ENCODE results near the gene S100A4.
A peak's percentile ranks its signal among the peaks of the same experiment; 100 is the strongest.
"Not testable (repeated sequence)": the region's sequence is repeated elsewhere in the genome, so short reads cannot be mapped to it uniquely, and the experiment has no call there.

The S100A4 gene

GRCh38 chr1:153566414-153567371 is 21.1 kb upstream of the S100A4 start:
- peak; percentile 90 for DNase-seq

- DNase-seq, result peak; percentile 71
These were observed 20.1 kb upstream of the S100A4 start, which contains the start of gene S100A2 for GRCh38 chr1:153565529-153566374. Gene S100A2 (minus strand): TSS chr1:153565844. CDS start chr1:153563877, 1,967 bp downstream.

GRCh38 chr1:153563991-153564390 is 18.4 kb upstream of the S100A4 start:
- DNase-seq, result no peak

GRCh38 chr1:153563483-153563901 is 17.9 kb upstream of the S100A4 start:
- DNase-seq, result no peak

GRCh38 chr1:153562021-153562420 is 16.4 kb upstream of the S100A4 start:
- not testable (repeated sequence) for DNase-seq

- DNase-seq, result no peak
These were observed 15.9 kb upstream of the S100A4 start for GRCh38 chr1:153561466-153561985.

- no peak for DNase-seq
These were observed 15.3 kb upstream of the S100A4 start for GRCh38 chr1:153560771-153561465.

GRCh38 chr1:153560241-153560640 is 14.6 kb upstream of the S100A4 start:
- DNase-seq, result no peak

GRCh38 chr1:153557877-153558276 is 12.3 kb upstream of the S100A4 start:
- no peak for DNase-seq

GRCh38 chr1:153556348-153556747 is 10.7 kb upstream of the S100A4 start:
- no peak for DNase-seq

- DNase-seq, result no peak
These were observed 8.4 kb upstream of the S100A4 start for GRCh38 chr1:153553830-153554541.

GRCh38 chr1:153553096-153553495 is 7.5 kb upstream of the S100A4 start:
- DNase-seq, result no peak

GRCh38 chr1:153552335-153552734 is 6.7 kb upstream of the S100A4 start:
- no peak for DNase-seq

- no peak for DNase-seq
These were observed 5.4 kb upstream of the S100A4 start for GRCh38 chr1:153550827-153551500.

GRCh38 chr1:153550398-153550758 is 4.8 kb upstream of the S100A4 start:
- DNase-seq, result no peak

- no peak for DNase-seq
These were observed 4.3 kb upstream of the S100A4 start for GRCh38 chr1:153549741-153550397.

- no peak for DNase-seq
These were observed 3.4 kb upstream of the S100A4 start, which contains the start of gene S100A3 for GRCh38 chr1:153548722-153549688. Gene S100A3 (minus strand): TSS chr1:153549258. CDS start chr1:153548485, 773 bp downstream.

- DNase-seq, result no peak
These were observed 2.2 kb upstream of the S100A4 start for GRCh38 chr1:153547560-153548551.

Data from activated CD8-positive, alpha-beta memory T cell treated with anti-CD3 and anti-CD28 coated beads for 24 hours (primary cell).